Activated T-helper 1 cell treated with Interleukin-2 at 50 U/mL for 16 hours (primary cell): Measurements from ENCODE around the gene RFFL.
A peak's percentile ranks its signal among the peaks of the same experiment; 100 is the strongest.
"Not testable (repeated sequence)": the region's sequence is repeated elsewhere in the genome, so short reads cannot be mapped to it uniquely, and the experiment has no call there.

Experiments used
- DNase-seq: peaks from one replicate; pipeline ENCODE4 v3.0.0-alpha.2; 2020; ENCODE audit warnings: low read depth

Gene RFFL, protein sequence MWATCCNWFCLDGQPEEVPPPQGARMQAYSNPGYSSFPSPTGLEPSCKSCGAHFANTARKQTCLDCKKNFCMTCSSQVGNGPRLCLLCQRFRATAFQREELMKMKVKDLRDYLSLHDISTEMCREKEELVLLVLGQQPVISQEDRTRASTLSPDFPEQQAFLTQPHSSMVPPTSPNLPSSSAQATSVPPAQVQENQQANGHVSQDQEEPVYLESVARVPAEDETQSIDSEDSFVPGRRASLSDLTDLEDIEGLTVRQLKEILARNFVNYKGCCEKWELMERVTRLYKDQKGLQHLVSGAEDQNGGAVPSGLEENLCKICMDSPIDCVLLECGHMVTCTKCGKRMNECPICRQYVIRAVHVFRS

DNA sequence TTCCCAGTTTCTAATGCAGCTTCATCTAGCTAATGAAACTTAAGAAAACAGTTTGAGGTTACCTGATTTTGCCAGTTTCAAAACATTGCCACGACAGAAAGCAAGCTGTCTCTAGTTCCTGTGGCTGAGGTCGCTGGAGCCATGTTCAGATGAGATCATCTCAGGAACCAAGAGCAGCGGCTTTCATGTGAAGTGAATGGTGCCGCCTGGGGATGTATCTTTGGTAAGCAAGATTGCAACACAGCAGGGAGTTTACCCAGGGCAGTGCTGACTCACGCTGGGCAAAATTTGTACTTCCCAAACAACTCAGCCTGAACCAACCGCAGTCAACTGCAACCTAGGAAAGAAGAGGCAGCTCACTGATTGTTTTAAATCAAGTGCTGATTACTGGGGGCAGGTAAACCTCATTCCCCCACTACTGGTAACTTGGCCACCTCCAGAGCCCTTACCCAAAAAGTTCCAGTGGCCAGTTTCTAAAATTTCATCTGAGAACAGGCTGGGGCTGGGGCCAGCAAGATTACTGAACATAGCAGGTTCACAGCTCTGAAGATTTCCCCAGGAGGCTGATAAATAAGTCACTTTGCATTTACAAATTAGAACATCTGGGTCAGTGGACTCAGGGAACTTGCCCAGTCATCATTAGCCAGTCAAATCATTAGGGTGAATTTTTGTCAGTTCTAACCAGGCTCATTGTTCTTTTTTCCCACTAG is at the start of gene RFFL:
Gene RFFL (minus strand): TSS at position 194 of the 710 bp plus-strand sequence. CDS start 37,154 bp downstream, outside the sequence.
- DNase-seq: peak; percentile 75

DNA sequence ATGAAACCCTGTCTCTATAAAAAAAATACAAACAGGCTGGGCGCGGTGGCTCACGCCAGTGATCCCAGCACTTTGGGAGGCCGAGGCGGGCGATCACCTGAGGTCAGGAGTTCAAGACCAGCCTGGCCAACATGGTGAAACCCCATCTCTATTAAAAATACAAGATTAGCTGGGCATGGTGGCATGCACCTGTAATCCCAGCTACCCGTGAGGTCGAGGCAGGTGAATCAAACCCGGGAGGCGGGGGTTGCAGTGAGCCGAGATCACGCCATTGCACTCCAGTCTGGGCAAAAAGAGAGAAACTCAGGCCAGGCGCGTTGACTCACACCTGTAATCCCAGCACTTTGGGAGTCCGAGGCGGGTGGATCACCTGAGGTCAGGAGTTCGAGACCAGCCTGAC is 47.3 kb upstream of the RFFL start:
- not testable (repeated sequence) for DNase-seq

DNA sequence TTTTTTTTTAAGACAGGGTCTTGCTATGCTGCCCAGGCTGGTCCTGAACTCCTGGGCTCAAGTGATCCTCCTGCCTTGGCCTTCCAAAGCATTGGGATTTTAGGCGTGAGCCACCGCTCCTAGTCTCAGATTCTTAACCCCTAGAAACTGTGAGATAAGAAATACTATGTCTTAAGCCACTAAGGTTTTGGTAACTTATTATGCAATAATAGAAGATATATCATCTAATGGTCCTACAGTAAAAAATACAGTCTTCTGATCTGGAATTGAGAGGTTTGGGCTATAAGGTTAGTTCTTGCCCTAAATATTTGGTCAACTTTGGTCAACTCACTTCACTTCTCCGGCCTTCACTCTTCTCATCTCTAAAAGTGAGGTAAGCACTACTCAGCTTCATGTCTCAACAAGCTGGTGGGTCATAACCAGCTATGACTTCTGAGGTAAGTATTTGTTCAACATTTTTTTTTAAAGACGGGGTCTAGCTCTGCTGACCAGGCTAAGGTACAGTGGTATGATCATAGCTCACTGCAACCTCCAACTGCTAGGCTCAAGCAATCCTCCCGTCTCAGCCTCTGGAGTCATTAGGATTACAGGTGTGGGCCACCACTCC is 41.4 kb upstream of the RFFL start:
- no peak for DNase-seq

DNA sequence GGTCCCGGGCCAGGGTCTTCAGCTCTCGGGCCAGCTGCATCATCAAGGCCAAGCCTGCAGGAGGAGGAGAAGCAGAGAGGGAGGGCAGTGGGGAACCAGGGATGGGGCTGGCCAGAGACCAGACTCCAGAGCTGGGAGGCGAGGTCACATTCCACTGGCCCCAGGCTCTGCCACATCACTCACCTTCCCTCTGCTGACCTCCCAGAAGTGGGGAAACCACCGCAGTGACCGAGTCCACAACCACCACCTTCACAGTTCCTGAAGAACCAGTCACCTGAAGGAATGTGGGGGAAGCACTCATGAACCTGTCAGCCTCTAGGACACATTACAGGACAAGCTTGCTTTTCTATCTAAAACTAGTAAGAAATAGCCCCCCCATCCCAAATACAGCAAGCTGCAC is 39.8 kb upstream of the RFFL start:
- DNase-seq: no peak

DNA sequence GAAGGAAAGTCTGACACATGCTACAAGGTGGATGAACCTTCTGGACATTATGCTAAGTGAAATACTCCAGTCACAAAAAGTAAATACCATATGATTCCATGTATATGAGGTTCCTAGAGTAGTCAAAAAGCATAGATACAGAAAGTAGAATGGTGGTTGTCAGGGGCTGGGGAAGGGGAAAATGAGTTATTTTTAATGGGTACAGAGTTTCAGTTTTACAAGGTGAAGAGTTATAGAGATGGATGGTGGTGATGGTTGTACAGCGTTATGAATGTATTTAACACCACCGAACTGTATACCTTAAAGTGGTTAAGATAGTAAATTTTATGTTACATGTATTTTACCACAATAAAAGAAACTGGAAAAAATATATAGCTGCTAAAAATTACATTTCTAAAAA is 38.2 kb upstream of the RFFL start:
- no peak for DNase-seq

DNA sequence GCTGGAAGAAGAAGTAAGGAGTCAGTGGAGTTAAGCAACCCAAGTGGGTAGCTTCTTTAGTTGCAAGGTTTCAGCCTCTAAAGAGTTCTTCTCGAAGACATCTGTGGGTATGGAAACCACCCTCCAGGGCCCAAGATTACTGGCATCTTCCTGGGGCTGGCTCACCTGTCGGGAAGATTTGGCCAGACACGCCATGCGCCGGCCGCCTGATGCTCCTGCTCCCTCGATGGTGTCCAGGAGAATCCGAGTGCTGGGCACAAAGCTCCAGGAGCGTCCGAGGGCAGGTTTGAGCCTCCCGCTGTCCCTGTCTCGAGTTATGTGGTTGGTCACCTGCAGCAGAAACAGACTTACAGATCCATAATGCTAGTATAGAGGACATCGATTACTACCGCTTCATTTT is 37.5 kb upstream of the RFFL start:
- DNase-seq: no peak

DNA sequence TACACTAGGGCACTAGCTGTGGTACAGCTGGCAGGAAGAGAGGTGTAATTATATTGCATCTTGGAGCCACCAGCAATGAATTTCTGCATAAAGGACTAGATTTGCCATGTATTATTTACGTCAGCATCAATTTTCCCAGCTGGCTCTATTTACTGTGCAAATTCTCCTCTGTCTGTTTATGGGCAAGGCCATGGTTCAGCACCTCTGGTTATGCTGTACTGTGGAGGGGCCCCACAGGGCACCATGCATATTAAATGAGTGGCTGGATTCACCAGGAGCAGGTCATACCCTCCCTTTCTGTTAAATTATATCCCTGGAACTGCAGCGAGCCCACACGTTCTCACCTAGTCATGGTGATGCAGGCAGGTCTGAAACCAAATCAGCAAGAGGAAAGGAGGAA is 36.4 kb upstream of the RFFL start:
- DNase-seq: no peak

DNA sequence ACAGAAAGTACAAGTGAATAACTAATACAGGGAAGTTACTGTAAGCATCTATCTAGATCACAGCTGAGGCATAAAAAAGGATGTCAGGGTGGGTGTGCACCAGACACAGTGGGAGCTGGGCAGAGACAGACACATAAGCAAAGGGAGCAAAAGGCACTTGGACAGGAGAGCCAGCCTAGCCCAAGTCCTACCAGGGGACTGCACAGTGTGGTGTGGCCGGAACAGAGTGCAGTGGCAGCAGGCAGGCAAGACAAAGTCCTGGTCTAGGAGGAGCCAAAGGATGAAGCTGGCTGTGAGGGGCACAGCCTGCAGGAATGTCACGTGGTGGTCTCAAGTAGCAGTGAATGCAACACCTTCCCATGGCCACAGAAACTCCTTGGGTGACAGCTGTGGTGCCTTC is 34.3 kb upstream of the RFFL start:
- no peak for DNase-seq

DNA sequence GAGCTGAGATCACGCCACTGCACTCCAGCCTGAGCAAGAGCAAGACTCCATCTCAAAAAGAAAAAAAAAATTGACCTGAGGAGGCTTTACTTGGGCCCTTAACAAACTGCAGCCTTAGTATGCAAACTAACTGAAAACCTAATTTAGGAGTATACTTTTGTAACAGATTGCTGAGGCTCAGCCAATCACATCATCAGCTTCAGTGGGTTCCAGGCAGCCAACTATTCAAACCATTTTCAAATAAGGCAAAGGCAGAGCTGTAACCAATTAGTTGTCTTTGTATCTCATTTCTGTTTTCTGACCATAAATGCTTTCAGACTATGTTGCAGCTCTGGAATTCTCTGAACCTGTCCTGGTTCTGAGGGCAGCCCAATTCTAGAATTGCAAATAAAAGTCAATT is 32.2 kb upstream of the RFFL start:
- DNase-seq: no peak

DNA sequence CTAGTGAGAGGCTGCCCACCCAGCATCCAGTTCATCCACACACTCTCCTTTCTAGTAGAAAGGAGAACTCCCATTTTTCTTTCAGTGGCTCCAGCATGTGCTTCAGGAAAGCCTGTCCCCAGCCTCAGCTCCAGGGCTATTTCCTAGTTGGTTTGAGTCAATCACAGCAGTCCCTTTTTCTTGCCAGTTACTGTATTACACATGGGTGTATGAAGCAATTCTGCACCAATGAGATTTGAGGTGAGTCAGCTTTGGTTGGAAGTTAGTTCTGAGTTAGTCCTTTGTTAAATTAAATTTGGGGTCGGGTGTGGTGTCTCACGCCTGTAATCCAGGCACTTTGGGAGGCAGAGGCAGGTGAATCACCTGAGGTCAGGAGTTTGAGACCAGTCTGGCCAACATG is 31.4 kb upstream of the RFFL start:
- no peak for DNase-seq

DNA sequence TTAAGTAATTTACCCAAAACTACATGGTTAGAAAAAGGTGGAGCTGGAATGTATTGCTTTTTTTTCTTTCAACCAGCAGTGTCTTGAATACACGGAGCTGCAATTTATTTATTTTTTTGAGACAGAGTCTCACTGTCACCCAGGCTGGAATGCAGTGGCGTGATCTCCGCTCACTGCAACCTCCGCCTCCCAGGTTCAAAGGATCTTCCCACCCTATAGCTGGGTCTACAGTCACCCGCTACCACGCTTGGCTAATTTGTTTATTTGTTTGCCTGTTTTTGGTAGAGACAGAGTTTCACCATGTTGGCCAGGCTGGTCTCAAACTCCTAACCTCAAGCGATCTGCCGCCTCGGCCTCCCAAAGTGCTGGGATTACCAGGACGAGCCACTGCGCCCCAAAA is 27.2 kb upstream of the RFFL start:
- DNase-seq: not testable (repeated sequence)

DNA sequence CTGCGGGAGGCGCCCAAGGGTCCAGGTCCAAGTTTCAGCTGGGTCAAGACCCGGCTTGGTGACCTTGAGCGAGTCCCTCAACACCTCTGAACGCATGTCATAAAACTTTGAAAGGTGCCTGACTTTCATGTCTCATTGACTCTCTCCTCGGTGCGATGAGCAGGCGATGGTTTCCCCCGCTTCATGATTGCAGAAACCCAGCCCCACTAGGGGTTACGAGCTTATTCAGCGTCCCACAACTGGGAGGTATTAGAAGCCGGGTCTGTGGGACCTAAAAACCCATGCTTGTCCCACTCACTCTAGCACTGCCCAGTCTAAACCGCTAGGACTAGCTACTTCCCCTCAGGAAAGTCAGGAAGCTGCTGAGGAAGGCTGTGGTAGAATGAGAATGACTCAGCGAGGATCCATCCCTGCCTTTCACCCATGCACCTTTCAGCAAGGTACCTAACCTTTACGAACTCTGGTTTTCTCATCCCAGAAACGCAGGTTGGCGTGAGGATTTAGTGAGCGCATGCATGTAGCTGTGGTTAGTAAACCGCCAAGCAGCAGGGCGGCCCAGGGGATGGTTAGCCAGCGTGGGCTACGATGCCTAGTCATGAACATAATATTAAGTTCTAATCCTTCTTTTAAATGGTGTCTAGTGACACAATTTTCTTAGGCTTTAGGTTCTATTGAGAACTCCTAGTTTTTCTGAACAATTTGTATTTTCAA is 26.2 kb upstream of the RFFL start:
- DNase-seq: no peak

DNA sequence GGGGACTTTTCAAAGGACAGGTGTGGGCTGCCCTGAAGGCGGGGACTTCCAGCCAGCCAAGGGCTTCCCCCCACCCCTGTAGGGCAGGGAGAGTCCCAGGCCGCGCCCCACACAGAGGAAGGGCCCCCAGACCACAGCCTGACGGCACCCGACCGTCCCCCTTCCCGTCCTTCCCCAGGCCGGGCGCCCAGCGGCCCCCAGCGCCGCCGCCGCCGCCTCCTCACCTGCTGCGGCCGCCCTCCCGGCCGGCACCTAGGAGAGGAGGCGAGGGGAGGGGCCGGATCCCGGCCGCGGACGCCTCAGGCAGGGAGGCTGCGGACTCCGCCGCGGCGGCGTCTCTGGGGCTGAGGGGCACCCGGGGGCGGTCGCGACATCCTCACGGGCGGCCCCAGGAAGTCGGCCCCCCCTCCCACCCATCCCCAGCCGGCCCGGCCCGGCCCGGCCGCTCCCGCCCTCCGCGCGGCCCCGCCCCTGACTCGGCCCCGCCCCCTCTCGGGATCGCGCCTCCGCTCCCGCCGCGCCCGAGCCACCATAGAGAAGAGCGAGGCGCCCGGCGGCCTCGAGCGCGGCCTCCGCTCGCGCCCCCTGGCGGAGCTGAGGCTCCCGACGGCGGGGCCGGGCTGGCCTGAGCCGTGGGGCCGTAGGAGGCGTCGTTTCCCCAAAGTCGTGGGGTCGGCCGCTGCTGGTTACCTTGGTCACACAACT is 25.5 kb upstream of the RFFL start:
- peak; percentile 91 for DNase-seq

DNA sequence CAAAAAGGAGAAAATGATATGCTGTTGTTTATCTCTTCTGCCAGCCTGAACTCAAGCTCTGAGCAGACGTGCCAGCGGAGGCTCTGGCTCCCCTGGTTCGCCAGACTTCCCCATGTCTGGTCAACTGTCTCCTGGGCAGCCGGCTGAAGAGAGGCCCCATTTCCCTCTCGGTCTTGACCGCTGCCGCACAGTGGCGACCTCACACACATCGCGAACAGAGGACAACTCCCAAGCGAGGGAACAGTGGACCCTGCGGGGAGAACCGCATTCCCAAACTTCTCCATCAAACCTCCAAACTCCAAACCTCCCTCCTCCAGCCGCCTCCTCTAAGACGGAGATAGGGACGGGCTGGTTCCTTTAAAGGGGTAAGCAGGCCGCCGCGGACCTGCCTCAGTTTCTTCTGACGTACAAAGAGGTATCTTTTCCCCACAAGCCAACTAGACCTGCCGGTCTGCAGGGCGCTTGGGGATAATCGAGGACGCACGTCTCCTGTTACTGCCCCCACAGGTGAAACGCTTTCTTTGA is 24.9 kb upstream of the RFFL start:
- DNase-seq: no peak

DNA sequence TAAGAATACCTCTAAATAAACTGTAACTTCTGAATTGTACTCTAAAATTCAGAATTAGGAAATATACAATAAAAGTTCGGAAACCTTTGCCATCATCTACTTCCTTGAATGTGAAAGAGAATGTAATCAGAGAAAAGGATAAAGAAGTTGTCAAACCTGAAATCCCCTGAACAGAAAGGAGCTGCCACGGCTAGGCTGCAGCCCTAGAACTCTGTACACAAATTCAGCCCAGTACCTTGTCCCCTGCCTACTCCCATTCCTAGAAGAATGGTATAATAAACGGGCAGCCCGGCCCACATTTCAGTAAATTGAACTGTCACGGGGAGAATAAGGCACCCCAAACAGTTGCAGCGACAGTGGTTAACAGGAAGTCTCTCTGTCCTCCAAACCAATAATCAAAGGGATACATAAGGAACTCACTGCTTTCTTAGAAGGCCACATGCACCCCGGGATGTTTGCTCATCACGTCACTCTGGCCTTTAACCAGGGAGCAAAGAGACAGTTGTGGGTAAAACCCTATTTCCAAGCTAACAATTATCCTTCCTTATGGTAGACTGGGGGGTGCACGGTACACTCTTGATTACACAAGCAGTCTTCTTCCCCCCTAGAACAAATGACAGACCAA is 24.3 kb upstream of the RFFL start:
- DNase-seq: no peak

DNA sequence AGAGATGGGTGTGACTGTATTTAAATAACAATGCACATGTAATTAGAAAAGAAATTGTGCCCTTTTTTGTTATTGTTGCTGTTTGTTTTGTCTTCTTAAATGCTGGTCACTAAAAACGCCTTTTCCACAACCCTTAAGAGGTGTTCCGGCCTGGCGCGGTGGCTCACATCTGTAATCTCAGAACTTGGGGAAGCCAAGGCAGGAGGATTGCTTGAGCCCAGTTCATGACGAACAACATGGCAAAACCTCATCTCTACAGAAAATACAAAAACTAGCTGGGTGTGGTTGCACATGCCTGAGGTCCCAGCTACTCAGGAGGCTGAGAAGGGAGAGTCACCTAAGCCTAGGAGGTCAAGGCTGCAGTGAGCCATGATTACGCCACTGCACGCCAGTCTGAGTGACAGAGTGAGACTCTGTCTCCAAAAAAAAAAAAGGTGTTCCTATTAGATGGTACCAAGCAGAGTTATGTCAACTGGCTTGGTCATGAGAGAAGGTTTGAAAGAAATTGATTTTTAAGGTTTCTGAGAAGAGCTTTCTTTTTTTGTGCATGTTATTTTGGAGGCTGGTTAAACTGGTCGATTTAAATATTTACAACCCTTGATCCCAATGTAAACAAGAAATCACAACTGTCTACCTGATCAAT is 23.5 kb upstream of the RFFL start:
- no peak for DNase-seq

DNA sequence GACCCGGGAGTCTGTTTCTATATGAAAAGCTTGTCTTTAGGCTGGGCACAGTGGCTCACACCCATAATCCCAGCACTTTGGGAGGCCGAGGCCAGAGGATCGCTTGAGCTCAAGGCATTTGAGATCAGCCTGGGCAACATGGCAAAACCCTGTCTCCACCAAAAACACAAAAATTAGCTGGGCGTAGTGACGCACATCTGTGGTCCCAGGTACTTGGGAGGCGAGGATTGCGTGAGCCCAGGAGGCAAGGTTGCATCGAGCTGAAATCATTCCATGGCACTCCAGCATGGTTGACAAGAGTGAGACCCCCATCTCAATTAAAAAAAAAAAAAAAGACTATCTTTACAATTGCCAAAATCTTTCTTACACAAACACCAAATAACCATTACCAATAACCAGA is 22.7 kb upstream of the RFFL start:
- DNase-seq: no peak

DNA sequence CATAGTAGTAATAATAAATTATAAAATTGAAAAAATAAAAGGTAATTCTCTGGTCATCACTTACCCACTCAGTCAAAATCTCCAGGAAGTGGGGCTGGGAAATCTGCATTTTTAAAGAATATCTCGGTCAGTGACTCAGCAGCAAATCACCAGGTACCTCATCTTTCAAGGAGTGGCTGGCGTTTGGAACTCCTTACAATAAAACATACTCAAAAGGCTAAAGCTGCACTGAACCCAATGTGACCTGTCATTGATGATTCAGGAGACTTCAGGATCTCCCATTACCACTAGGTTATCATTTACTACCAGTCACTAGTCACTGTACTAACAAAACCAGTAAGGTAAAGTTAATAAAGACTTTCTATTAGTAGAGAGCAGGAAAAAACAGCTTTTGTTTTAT is 21.5 kb upstream of the RFFL start:
- DNase-seq: no peak

DNA sequence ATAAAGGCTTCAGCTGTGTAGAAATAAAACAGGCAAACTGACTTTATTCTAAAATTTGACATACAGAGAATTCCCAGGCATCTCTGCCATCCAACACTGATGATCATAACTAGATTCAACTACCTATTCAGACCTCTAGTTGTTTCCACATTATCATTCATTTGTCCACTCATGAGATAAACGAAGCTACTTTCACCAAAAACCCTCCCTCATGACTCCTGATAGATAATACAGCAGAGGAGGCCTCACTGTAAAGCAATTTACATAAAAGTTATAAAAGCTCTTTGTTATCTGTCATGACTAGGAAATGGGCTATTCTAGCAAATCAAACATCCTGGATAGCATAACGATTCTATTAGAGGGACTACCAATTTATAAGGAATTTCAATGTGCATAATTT is 19.6 kb upstream of the RFFL start:
- no peak for DNase-seq

DNA sequence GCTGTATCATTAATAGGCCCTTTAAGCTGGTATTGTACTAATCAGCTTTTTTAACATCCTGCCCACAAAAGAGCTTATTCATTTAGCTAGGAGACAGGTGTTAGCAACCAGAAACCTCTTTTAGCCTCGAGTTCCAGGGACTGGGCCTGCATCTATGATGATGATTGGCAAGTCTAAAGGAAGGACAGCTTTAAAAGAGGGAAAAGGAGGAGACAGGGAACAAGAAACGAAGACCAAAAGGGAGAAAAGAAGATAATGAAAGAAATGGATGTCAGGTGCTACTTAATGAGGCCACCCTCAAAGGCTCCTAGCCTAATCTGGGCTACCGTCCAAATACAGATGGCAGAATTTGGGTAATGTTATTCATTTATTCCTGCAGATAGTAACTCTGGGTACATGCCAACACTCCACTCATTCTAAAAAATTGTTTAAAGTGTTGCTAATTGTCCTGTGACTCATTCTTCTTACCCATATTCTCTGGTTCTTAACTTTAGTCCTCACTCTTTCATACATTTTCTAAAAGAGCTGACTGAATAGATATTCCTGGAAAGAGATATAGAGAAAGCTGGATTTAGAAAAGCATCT is 18.7 kb upstream of the RFFL start:
- no peak for DNase-seq
